ENCODE results near the gene EPM2AIP1. TPM values are rescaled to one million over a fixed set of nuclear protein-coding genes. Genes with fewer than 3 reads are reported as not detected.

Gene EPM2AIP1
- polyA plus RNA-seq, 3 donors = 3.6 to 11.3 (median 5.8) TPM

- Histone ChIP-seq H3K79me2 (ENCODE audit: insufficient read depth, low read length) (peaks cover 90% of the 10 kb centered on the region), H3K27ac (ENCODE audit: low read depth in 1 of 2, low read length in 2 of 2) (peak within 1 kb of the TSS; percentile 98 to 99), H3K9ac (ENCODE audit: insufficient read depth, low read length, poor library complexity, severe bottlenecking) (peak within 1 kb of the TSS; percentile 91), H4K20me1 (ENCODE audit: insufficient read depth, low read length) (peaks cover 1% of the 10 kb centered on the region), H2AFZ (ENCODE audit: insufficient read depth, low read depth, low read length, poor library complexity, severe bottlenecking) (peak within 1 kb of the TSS; percentile 81), H3K27me3 (ENCODE audit: control insufficient read depth in 2 of 2, insufficient read depth in 2 of 2, low read length in 2 of 2) (no peaks in the 10 kb centered on the region), H3K4me1 (ENCODE audit: control insufficient read depth in 1 of 2, insufficient read depth in 2 of 2, low read length in 2 of 2) (peaks cover 39 to 52% of the 10 kb centered on the region in 2 donors), H3K9me3 (replicated peaks in 1 of 2; ENCODE audit: control insufficient read depth in 1 of 2, insufficient read depth in 1 of 2, low read length in 2 of 2) (no peaks in the 10 kb centered on the region), H3K36me3 (replicated peaks in 1 of 2; ENCODE audit: control insufficient read depth in 1 of 2, insufficient read depth in 2 of 2, low read length in 2 of 2) (peaks cover 23 to 34% of the 10 kb centered on the region in 2 donors), H3K4me2 (replicated peaks; ENCODE audit: extremely low read depth, low read length, poor library complexity, severe bottlenecking) (peak within 1 kb of the TSS; percentile 87), H3K4me3 (replicated peaks in 1 of 3; ENCODE audit: low read depth in 2 of 3, low read length in 3 of 3) (peak within 1 kb of the TSS; percentile 56 to 89 (median 87))
- DNase-seq = peak; percentile 100
- no peak for TF ChIP-seq CTCF (IDR thresholded peaks at IDR 0.05)
- no peaks in the 10 kb centered on the region for H3K9me3 Mint-ChIP-seq
- intact Hi-C loops (cut with micrococcal nuclease) = loop anchor here (5.0 kb wide), 2 partner anchors 81 to 86 kb away; no protein-coding TSS in a partner anchor
- no peak within 1 kb of the TSS for H3K27ac Mint-ChIP-seq
- peaks cover 33% of the 10 kb centered on the region for H3K4me1 Mint-ChIP-seq
- 1% methylated on average over 37 of the region's 47 CpGs for WGBS (ENCODE audit: insufficient coverage)
- H3K27me3 Mint-ChIP-seq (ENCODE audit: low read depth in 3 of 3) = no peaks in the 10 kb centered on the region
- H3K36me3 Mint-ChIP-seq = peaks cover 26 to 45% of the 10 kb centered on the region in 2 donors
- no peak within 1 kb of the TSS for H3K4me3 Mint-ChIP-seq
These were observed 674 bp upstream of the EPM2AIP1 start, which contains the start of gene MLH1 for GRCh38 chr3:36993326-36994283. MLH1 (plus strand) TSS chr3:36993518; CDS start chr3:36993548, 30 bp downstream.

GRCh38 chr3:36991923-36992805 lies 767 bp downstream of the EPM2AIP1 start:
- DNase-seq = peak; percentile 37 to 70 (median 42)
- peaks cover 89% of the 10 kb centered on the region for H3K79me2 ChIP-seq (ENCODE audit: insufficient read depth, low read length)

More at GRCh38 chr3:36991923-36992805, 767 bp downstream of the EPM2AIP1 start:
- Histone ChIP-seq H3K27me3 (ENCODE audit: control insufficient read depth in 2 of 2, insufficient read depth in 2 of 2, low read length in 2 of 2) (no peaks in the 10 kb centered on the region), H3K9ac (ENCODE audit: insufficient read depth, low read length, poor library complexity, severe bottlenecking) (peak overlapping the region; percentile 91), H2AFZ (ENCODE audit: insufficient read depth, low read depth, low read length, poor library complexity, severe bottlenecking) (peak overlapping the region; percentile 81), H3K4me1 (ENCODE audit: control insufficient read depth in 1 of 2, insufficient read depth in 2 of 2, low read length in 2 of 2) (peaks cover 48 to 61% of the 10 kb centered on the region in 2 donors), H4K20me1 (ENCODE audit: insufficient read depth, low read length) (peaks cover 11% of the 10 kb centered on the region), H3K9me3 (replicated peaks in 1 of 2; ENCODE audit: control insufficient read depth in 1 of 2, insufficient read depth in 1 of 2, low read length in 2 of 2) (no peaks in the 10 kb centered on the region), H3K4me3 (replicated peaks in 1 of 3; ENCODE audit: low read depth in 2 of 3, low read length in 3 of 3) (peak overlapping the region; percentile 56 to 89 (median 74)), H3K36me3 (replicated peaks in 1 of 2; ENCODE audit: control insufficient read depth in 1 of 2, insufficient read depth in 2 of 2, low read length in 2 of 2) (peaks cover 12 to 26% of the 10 kb centered on the region in 2 donors), H3K4me2 (replicated peaks; ENCODE audit: extremely low read depth, low read length, poor library complexity, severe bottlenecking) (peak overlapping the region; percentile 87), H3K27ac (ENCODE audit: low read depth in 1 of 2, low read length in 2 of 2) (peak overlapping the region; percentile 98 to 99)
- intact Hi-C loops (cut with micrococcal nuclease) = loop anchor here (5.0 kb wide), 2 partner anchors 80 to 85 kb away; no protein-coding TSS in a partner anchor
- under 1% methylated on average over 13 of the region's 24 CpGs for WGBS (ENCODE audit: insufficient coverage)
- Mint-ChIP-seq H3K36me3 (peaks cover 19 to 40% of the 10 kb centered on the region in 2 donors), H3K4me3 (no peak overlapping the region), H3K27ac (no peak overlapping the region), H3K27me3 (ENCODE audit: low read depth in 3 of 3) (no peaks in the 10 kb centered on the region), H3K9me3 (no peaks in the 10 kb centered on the region), H3K4me1 (peaks cover 41% of the 10 kb centered on the region)
- TF ChIP-seq CTCF (IDR thresholded peaks at IDR 0.05) = no peak

All from CD14-positive monocyte (primary cell).